Adrenal gland (tissue), 12 donors: ENCODE data around the gene ZSCAN2. TPM values are rescaled to one million over a fixed set of nuclear protein-coding genes. Genes with fewer than 3 reads are reported as not detected.

Source experiments
- DNase-seq, 7 donors: peaks; one replicate each; pipeline ENCODE4 v3.0.0-alpha.2; 2019 to 2020
- H3K27ac ChIP-seq, 5 donors: fragments of 200-600 bp; sonication (generic) in 4 of 5; 1 replicate in 3 of 5; 2 replicates in 2 of 5; pipeline versions ENCODE4 v1.5.1 to v1.8.0; 2016 to 2020; ENCODE audit warnings: mild to moderate bottlenecking in 1 of 5
- H3K27me3 ChIP-seq: fragments of 200-600 bp; 2 replicates; pipeline ENCODE4 v1.8.0; 2021
- H3K36me3 ChIP-seq, 2 donors: fragments of 200-600 bp; replicated peaks in 1 of 2; 1 replicate in 1 of 2; 2 replicates in 1 of 2; pipeline versions ENCODE4 v1.5.1 to v1.8.0; 2018 to 2022
- H3K4me1 ChIP-seq, 2 donors: fragments of 200-600 bp; replicated peaks in 1 of 2; 1 replicate in 1 of 2; 2 replicates in 1 of 2; pipeline versions ENCODE4 v1.5.1 to v1.8.0; 2018 to 2021
- H3K4me3 ChIP-seq, 4 donors: fragments of 200-600 bp; sonication (generic) in 3 of 4; one replicate each; pipeline ENCODE4 v1.5.1; 2016 to 2018
- H3K9me3 ChIP-seq, 3 donors: fragments of 200-600 bp; sonication (generic) in 1 of 3; replicated peaks in 1 of 3; 1 replicate in 2 of 3; 2 replicates in 1 of 3; pipeline versions ENCODE4 v1.5.1 to v1.8.0; 2016 to 2021
- CTCF ChIP-seq, 6 experiments: fragments of 450-650 bp in 4 of 6; fragments of 200-600 bp in 2 of 6; sonication (generic) in 1 of 6; IDR thresholded peaks; 1 replicate in 5 of 6; 2 replicates in 1 of 6; pipeline versions ENCODE4 v1.5.1 to v1.8.0; 2016 to 2021; ENCODE audit warnings: antibody characterized with exemption in 6 of 6, mild to moderate bottlenecking in 2 of 6, moderate library complexity in 1 of 6
- POLR2A ChIP-seq, 2 donors: fragments of 450-650 bp; IDR thresholded peaks; one replicate each; pipeline ENCODE4 v1.6.1; 2017; ENCODE audit warnings: antibody characterized with exemption in 2 of 2, mild to moderate bottlenecking in 2 of 2, moderate library complexity in 1 of 2
- WGBS, 4 donors: extraction: QIAGEN DNeasy Blood & Tissue Kit in 2 of 4; methylation state at CpG; one replicate each; pipeline versions ENCODE4 v1.1.5 to v1.1.7; 2013 to 2017; 5-methylcytosine and 5-hydroxymethylcytosine counted together
- intact Hi-C, 2 donors: fragments of 100-400 bp; cut with DNase I; formaldehyde crosslinking; loops; one replicate each; pipeline versions ENCODE4 v1.14.1 to v1.15.0; 2022 to 2023
- polyA plus RNA-seq, 3 donors: library from polyadenylated mRNA; stranded (reverse); fragments of 200-250 nt in 2 of 3; fragments of 350-450 nt in 1 of 3; fragmentation: Illumina TruSeq in 1 of 3; extraction: RNeasy Lipid Tissue Mini Kit (QIAGEN cat#74804) in 1 of 3; gene quantifications; one replicate each; pipeline ENCODE4 v1.2.3, GENCODE V29; 2013 to 2014
- total RNA-seq, 9 donors: library from RNA; depleted of rRNA in 4 of 9; stranded (reverse); fragments of >200 nt in 4 of 9; fragments of 120-200 nt in 1 of 9; fragmentation: NEBNext Ultra II Directional in 1 of 9; extraction: Animal tissue kit (Norgen Biotek cat#: 25700) in 1 of 9; gene quantifications; one replicate each; pipeline versions ENCODE4 v1.1.0 to v1.2.4, GENCODE V29; 2013 to 2023
- donor health status: healthy with polysubstance abuse.
- donor health status: Bipolar disorder and iron deficiency.
- donor health status: DM: yes; HTN: yes; CAD: no.
- donor health status: DM: no; HTN: no; CAD: no.
- donor health status: DM: no; HTN: no; CAD: no.
- donor health status: DM: yes; HTN: yes; CAD: no.

Gene ZSCAN2
- total and polyA plus RNA-seq, 12 donors, result 3.8 to 16.9 (median 10.4) TPM

DNA sequence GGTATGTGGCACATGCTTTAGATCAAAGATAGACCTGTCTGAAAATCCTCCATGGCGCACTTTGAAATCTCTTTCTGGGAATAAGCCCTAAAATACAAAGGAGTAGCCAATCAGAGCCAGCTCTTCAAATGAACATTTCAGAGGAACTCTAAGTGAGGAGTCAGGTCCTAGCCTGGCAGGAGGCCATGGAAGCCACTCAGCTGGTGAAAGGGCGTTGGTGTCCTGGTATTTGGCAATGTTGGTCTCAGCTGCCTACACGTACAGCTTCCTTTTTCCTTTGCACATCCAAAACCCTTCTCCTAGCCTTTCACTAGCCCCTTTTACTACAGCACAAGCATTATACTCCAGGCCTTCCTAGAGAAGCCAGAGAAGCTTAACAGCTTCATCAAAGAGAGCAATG lies 47.7 kb downstream of the ZSCAN2 start:
- Histone ChIP-seq H3K27me3 (no peaks in the 10 kb centered on the region), H3K4me1 (peaks cover 30 to 45% of the 10 kb centered on the region in 2 donors), H3K36me3 (peaks cover 0 to 88% of the 10 kb centered on the region in 2 donors), H3K4me3 (no peak overlapping the region), H3K9me3 (no peaks in the 10 kb centered on the region), H3K27ac (peak overlapping the region in 2 of 5 donors; percentile 41 to 46)
- 39 to 56% (median 51%) methylated on average over 3 of the region's 3 CpGs for WGBS, 4 donors
- intact Hi-C loops, result no loop called here
- peak; percentile 46 to 86 (median 83) for DNase-seq
- no peak for TF ChIP-seq POLR2A (IDR thresholded peaks at IDR 0.05)
- no peak for TF ChIP-seq CTCF (IDR thresholded peaks at IDR 0.05)

- Histone ChIP-seq H3K27me3 (no peaks in the 10 kb centered on the region), H3K4me1 (peaks cover 30 to 48% of the 10 kb centered on the region in 2 donors), H3K9me3 (no peaks in the 10 kb centered on the region), H3K27ac (peak overlapping the region in 1 of 5 donors; percentile 41), H3K36me3 (peaks cover 0 to 76% of the 10 kb centered on the region in 2 donors), H3K4me3 (no peak overlapping the region)
- intact Hi-C loops, result loop anchor here (10.0 kb wide), 1 partner anchor 65 kb away; the partner anchor contains the start of gene SEC11A (in 2 of the 2)
- TF ChIP-seq CTCF (IDR thresholded peaks at IDR 0.05) (no peak), POLR2A (IDR thresholded peaks at IDR 0.05) (no peak)
- WGBS, 4 donors, result 73 to 86% (median 82%) methylated on average over 2 of the region's 2 CpGs
- peak in 1 of 7 donors; percentile 47 for DNase-seq
These were observed 48.9 kb downstream of the ZSCAN2 start for GRCh38 chr15:84649706-84650105.

DNA sequence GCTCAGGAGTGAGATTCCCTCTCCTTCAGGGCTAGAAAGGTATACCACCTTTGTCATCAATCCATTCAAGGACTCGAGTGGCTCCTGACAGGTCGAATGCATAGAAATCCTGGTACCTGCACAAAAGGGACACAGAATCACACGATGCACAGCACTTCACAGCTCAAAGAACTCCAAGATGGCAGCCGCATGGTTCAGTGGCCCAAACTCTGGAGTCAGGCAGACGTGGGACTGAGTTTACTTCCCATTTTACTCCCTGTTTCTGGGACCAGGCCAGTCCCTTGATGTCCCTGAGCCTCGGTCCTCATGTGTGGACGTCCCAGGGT lies 52.7 kb downstream of the ZSCAN2 start:
- DNase-seq, result no peak
- Histone ChIP-seq H3K4me1 (peaks cover 31 to 55% of the 10 kb centered on the region in 2 donors), H3K27me3 (no peaks in the 10 kb centered on the region), H3K36me3 (peaks cover 0 to 38% of the 10 kb centered on the region in 2 donors), H3K4me3 (peak overlapping the region in 3 of 4 donors; percentile 9 to 74 (median 72)), H3K27ac (peak overlapping the region; percentile 8 to 92 (median 90)), H3K9me3 (no peaks in the 10 kb centered on the region)
- intact Hi-C loops, result loop anchor here (10.0 kb wide), 1 partner anchor 61 kb away; the partner anchor contains the start of gene SEC11A (in 2 of the 2)
- WGBS, 4 donors, result 11 to 38% (median 16%) methylated on average over 4 to 7 of the region's 7 CpGs
- TF ChIP-seq CTCF (IDR thresholded peaks at IDR 0.05) (no peak), POLR2A (IDR thresholded peaks at IDR 0.05) (no peak)

DNA sequence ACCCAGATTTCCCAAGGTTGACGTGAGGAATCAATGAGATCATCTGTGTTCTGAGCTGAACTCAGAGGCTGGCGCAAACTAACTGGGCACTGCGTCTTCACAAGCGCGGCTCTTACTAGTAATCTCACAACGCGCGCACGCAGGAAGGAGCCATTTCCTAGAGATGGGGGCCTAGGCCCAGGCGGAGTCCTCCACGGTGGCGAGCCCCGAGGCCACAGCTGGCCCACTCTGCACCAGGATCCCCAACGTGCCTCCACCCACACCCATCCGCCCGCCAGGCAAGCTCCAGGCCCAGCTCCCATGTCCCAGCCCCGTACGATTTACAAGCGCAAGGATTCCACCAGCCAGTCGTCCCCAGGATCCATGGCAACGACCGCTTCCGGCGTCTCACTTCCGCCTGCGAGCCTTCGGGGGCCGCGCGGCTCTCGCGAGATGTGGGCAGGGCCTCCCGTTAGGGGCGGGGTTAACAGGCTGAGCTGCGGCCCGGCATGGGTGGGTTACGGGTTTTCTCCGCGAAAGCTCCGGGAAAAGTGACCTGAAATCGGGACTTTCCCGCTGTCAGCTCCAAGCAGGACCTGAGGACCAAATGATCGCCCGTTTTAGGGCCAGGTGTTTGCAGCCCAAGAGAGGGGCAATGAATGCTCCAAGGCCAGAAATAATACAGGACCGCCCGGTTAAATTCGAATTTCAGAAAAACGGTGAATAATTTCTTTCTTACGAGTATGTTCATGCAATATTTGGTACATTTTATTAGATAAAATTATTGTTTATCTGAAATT lies 53.3 kb downstream of the ZSCAN2 start, which contains the start of gene WDR73:
WDR73 (minus strand) TSS at position 374 of the 779 bp plus-strand sequence; CDS start at position 365, 9 bp downstream.
- H3K9me3 ChIP-seq, result no peaks in the 10 kb centered on the region
- intact Hi-C loops, result loop anchor here (10.0 kb wide), 1 partner anchor 61 kb away; the partner anchor contains the start of gene SEC11A (in 2 of the 2)
- H3K36me3 ChIP-seq, result peaks cover 0 to 32% of the 10 kb centered on the region in 2 donors
- H3K4me1 ChIP-seq, result peaks cover 27 to 54% of the 10 kb centered on the region in 2 donors
- TF ChIP-seq POLR2A (IDR thresholded peaks at IDR 0.05), result peak; percentile 22 to 81
- TF ChIP-seq CTCF (IDR thresholded peaks at IDR 0.05), result no peak
- 0 to 1% (median 0%) methylated on average over 35 to 49 of the region's 49 CpGs for WGBS, 4 donors
- peak; percentile 97 to 98 (median 97) for DNase-seq
- no peaks in the 10 kb centered on the region for H3K27me3 ChIP-seq
- H3K27ac ChIP-seq, result peak within 1 kb of the TSS; percentile 72 to 92 (median 90)
- peak within 1 kb of the TSS in 3 of 4 donors; percentile 46 to 74 (median 72) for H3K4me3 ChIP-seq
